GM19351 (cell line): Measurements from ENCODE around the gene ATXN1.
A peak's percentile ranks its signal among the peaks of the same experiment; 100 is the strongest.

Experiments
- ATAC-seq: cut with Tn5 transposase; IDR thresholded peaks from one replicate; pipeline ENCODE4 v1.9.1; 2021; ENCODE audit warnings: mild to moderate bottlenecking, moderate library complexity; ENCODE audit not compliant: unreplicated experiment

The ATXN1 gene

GRCh38 chr6:16326971-16327776 lies 434.1 kb downstream of the ATXN1 start:
- ATAC-seq: no peak

GRCh38 chr6:16326531-16326930 lies 434.7 kb downstream of the ATXN1 start:
- ATAC-seq: no peak

DNA sequence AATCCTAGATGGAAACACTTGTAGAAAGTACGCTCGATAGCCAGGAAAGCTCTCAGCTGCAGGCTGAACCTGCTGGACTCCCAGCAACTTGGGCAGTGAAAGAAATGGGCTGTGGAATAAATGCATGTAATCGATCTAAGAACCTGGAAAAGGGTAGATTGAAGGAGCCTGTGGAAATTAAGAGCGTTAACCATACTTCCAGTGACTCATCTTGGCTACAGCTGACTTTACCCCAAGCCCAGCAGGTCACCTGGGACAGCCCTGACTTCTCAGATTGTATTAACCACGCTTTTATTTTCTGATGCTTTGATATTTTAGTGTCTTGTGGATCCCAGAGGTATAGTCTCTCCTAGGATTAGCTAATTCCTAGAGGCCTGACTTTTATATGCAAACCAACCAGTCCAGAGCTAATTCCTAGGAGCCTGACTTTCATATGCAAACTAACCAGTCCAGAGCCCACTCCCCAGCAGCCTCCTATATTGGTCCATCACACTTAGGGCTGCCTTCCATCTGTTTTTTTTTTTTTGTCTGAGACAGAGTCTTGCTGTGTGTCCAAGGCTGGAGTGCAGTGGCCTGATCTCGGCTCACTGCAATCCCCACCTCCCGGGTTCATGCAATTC lies 436.5 kb downstream of the ATXN1 start:
- ATAC-seq: no peak

DNA sequence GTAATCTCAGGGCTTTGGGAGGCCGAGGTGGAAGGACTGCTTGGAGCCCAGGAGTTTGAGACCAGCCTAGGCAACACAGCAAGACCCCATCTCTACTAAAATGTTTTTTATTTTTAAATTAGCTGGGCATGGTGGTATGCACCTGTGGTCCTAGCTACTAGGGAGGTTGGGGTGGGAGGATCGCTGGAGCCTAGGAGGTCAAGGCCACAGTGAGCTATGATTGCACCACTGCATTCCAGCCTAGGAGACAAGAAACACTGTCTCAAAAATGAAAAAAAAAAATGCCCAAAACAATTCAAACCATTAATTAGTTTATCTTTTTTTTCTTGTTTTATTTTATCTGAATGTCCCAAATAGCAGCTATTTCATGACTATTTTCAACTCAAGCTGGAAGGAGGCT lies 437.1 kb downstream of the ATXN1 start:
- no peak for ATAC-seq

DNA sequence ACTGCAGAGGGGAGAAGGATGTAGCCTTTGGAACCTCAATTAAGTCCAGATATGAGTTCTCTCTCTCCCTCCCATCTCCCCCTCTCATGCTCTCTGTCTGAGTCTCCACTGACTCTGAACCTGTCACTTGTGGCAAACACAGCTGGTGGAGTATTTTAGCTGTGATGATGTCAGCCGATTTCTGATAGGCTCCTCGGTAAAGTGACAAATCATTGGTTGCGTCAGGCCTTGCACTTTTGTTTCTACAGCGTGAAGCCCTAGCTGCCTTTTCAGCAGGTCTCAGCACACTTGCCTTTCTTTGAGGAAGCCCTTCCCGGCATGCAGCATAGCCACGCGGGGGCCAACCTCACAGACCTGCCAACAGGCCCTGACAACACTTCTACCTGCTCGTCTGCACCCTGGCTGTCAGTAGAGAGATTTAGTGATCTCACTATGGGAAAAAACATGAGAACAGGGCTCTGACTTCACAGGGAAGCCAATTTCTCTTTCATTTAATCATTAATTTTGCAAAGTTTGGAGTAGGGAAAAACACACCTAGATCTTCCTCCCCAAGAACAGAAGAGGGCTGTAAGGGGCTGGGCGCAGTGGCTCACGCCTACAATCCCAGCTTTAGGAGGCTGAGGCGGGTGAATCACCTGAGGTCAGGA lies 438.5 kb downstream of the ATXN1 start:
- peak; percentile 87 for ATAC-seq

- no peak for ATAC-seq
These were observed 439.4 kb downstream of the ATXN1 start for GRCh38 chr6:16321826-16322225.

DNA sequence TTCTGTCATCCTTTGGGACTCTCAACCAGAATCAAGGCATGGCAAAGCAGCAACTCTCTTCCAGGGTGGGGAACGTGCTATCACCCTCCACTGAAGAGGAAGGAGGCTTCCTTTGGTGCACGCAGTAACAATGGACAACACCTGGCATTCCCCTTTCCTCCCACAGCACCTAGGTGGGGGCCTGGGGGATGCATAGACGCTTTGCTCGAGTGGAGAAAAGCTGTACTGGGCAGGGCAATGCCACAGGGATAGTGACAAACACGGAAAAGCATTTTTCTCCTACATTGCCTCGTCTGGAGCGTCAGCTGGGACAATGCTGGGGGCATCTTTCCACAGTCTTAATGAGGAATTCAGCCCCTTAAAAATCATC lies 439.9 kb downstream of the ATXN1 start:
- no peak for ATAC-seq

DNA sequence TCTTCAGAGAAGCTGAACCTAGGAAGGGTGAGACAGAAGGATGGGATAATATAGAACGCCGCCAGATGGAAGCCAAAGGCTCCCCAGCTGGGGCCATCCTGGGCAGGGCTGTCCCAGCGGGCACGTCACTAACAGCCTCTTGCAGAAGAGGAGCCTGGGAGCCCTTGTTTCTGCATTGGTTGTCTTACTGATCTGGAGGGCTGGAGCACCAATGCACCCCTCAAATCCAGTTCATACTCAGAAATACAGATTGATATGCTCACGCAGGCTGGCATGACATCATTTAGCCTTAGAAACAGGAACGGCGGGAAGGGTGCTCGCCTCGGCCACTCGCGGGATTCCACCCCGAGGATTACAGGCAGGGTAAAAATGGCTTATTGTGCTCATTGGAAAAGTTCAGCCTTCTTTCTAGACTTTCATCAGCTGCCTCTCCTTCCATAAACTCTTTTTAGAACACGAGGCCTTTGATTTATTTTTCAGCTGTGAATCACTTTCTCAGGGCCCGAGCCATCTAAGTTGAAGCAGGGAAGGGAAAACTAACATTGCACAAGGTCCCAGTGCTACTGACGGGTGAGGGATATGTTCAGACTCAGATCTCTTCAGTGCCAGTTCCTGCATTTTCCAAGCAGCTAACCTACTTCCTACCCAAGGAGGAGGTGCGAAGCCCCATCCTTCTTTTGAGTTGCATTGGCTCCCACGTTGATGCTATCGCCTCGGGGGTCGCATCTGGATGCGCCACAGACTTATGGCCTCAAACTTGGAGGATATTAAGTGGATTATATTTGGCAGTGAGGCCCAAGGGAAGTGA lies 440.5 kb downstream of the ATXN1 start:
- ATAC-seq: no peak

DNA sequence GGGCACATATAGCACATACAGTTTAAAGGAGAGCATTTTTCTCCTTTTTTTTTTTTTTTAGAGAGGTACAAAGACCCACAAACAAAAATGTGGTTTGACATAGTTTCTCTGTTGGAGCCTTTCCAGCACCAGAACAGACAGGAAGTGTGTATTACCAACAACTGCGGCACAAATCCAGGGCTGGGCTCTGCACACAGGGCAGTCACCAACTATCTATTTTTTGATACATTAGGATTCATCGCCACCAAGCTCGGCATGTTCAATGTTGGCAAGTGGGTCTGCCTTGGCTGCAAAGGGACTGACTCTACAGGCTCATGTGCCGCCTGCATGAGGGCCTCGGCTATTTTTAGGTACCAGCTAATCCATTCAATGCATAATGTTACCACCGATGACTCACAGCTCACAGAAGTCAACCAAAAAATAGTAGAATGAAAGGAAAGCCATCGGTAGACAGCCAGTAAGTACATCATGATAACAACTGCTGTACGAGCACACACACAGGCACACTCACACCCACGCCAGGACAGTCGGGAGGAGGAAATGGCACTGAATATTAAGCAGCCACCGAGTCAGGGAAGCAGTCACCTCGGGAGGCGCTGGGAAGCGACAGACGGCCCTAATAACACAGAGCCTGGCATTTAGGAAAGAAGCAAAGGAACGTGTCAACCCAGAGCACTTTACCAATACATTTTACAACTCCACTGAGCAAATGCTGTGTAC lies 441.3 kb downstream of the ATXN1 start:
- peak; percentile 56 for ATAC-seq

DNA sequence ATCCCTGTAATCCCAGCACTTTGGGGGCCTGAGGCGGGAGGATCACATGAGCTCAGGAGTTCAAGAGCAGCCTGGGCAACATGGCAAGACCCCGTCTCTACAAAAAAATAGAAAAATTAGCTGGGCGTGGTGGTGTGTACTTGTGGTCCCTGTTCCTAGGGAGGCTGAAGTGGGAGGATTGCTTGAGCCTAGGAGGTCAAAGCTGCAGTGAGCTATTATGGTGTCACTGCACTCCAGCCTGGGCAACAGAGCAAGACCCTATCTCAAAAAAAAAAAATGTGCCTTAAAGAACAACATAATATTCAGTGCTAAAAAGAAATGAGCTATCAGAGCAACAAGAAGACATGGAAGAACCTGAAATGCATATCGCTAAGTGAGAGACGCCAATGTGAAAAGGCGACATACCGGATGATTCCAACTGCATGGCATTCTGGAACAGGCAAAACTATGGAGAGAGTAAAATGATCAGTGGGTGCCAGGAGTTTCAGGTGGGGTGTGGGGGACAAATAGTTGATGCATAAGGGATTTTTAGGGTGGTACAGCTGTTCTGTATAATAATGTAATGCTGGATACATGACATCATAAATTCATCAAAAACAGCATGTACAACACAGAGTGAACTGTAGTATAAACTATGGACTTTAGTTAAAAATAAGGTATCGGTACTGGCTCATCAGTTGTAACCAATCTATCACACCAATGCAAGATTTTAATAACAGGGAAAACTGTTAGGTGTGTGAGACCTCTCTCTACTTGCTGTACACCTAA lies 442.1 kb downstream of the ATXN1 start:
- no peak for ATAC-seq

DNA sequence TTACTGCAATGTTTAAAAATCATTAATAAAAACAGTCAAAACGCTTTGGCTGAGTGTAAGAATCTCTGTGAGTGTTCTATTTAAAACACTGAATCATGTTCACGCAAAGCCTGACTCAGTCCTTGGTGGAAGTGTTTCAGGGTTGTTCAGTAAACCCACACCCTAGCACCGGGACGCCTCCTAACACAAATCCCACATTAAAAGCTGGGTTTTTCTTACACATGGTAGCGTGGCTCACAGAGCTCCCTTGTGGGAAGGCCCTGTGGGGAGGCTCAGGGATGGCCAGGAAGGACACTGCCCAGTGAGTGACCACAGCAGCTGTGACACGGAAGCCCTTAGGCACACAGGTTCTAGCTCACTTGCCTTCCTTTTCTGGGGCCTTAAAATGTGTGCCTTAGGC lies 442.7 kb downstream of the ATXN1 start:
- ATAC-seq: no peak

- ATAC-seq: no peak
These were observed 444.5 kb downstream of the ATXN1 start for GRCh38 chr6:16316741-16317251.

GRCh38 chr6:16314296-16314695 lies 447.0 kb downstream of the ATXN1 start:
- ATAC-seq: no peak

DNA sequence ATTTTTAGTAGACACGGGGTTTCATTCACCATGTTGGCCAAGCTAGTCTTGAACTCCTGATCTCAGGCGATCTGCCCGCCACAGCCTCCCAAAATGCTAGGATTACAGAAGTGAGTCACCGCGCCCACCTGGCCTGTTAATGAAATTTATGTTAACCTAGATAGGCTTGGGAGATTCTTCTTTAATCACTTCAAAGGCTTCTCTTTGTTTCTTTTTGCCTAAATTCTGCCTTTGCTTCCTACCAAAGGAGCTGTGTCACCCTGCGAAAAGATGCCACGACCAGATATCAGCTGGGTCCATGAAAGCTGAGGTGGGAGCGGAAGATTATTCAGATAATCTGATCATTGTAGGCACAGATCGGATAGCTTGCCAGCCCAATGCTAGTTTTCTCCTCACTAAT lies 447.5 kb downstream of the ATXN1 start:
- ATAC-seq: no peak

GRCh38 chr6:16311763-16312162 lies 449.5 kb downstream of the ATXN1 start:
- no peak for ATAC-seq

GRCh38 chr6:16306334-16306733 lies 454.9 kb downstream of the ATXN1 start:
- no peak for ATAC-seq

DNA sequence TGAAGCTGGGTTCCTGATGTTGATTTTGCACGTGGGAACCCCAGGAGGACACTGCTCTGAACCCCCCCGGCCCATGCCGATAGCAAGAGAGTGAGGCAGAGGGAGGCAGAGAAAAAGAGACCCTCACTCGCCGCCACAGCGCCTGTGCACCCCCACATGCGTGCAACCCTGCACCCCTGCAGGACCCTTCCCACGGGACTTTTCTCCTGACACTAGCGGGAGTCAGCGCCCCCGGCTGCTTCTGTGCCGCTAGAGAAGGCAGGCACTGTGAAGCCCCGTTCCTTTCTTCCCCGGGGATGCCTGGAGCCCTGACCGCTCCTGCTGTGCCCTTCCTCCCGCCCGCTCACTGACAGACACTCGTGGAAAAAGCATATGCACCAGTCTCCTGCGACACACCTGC lies 455.5 kb downstream of the ATXN1 start:
- ATAC-seq: peak; percentile 28

DNA sequence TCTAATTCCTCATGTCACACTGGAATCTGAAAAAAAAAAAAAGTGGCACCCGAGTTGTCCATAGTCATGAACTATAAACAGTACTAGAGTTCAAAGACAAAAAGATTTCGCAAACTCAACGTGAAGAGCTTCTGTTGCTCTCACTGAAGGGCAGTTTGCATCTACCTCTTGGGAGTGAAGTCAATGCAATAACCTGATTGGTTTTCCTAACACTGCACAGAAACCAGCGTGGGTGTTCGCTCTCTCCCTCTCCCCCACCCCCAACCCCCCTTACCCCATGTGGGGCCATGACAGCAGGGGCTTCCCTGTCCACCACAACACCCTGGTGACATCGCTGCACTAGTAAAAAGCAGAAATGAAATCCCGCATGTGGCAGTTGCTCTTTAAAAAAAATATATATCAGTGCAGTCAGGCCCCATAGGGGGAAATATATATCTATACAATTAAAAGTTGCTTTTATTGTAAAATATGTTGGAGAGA lies 456.0 kb downstream of the ATXN1 start:
- peak; percentile 82 for ATAC-seq

DNA sequence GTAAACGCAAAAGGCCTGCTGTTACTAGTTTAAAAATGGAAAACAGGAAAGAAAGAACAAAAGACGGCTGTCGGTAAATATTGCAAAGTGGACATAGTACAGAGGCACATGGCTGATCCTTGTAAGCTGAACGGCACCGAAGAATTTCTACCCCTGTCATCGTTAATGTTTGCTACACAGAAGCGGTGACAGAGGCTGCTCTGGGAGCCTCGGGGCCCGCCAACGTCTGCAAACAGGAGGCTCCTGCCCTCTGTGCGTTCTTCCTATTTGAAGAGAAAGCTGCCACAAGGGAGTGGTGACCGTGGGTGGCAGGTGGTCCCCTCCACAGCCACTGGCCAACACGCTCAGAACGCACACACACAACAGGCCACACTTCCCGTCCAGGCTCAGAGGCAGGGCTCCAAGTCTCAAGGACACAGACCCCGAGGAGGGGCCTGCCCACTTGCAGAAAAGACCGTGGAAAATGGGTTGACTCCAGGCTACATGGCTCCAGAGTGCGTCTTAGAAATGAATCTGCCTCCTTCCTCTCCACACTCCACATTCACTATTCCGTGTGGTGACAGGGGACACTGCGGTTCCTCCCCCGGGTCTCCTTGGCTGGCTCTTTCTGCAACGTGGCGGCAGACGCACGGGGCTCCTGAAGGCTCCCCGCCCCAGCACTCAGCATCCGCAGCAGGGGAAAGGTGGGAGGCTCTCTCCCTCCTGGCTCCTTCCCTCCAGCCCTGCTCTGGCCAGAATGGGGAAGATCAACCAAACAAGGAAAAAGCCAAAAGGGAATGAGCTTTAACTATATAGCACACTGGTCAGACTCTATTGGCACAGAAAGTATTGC lies 458.3 kb downstream of the ATXN1 start:
- no peak for ATAC-seq
